ENCODE results near the gene CCDC12. TPM values are rescaled to one million over a fixed set of nuclear protein-coding genes. Genes with fewer than 3 reads are reported as not detected.

The CCDC12 gene
- total RNA-seq, 1 donor from 2014 or later, result 50.5 TPM

GRCh38 chr3:46903341-46904302, 72.9 kb downstream of the CCDC12 start:
- no peak for TF ChIP-seq CTCF (IDR thresholded peaks at IDR 0.05; ENCODE audit: unreplicated experiment)
- Mint-ChIP-seq H3K4me3 (no peak overlapping the region), H3K27ac (no peak overlapping the region), H3K4me1 (no peaks in the 10 kb centered on the region), H3K36me3 (no peaks in the 10 kb centered on the region), H3K9me3 (no peaks in the 10 kb centered on the region), H3K27me3 (ENCODE audit: low read depth) (no peaks in the 10 kb centered on the region)
- DNase-seq (ENCODE audit: low spot score in 2 of 2, unreplicated experiment in 2 of 2), result no peak

GRCh38 chr3:46902188-46902631, 74.3 kb downstream of the CCDC12 start:
- Mint-ChIP-seq H3K36me3 (no peaks in the 10 kb centered on the region), H3K4me1 (no peaks in the 10 kb centered on the region), H3K4me3 (no peak overlapping the region), H3K9me3 (no peaks in the 10 kb centered on the region), H3K27me3 (ENCODE audit: low read depth) (no peaks in the 10 kb centered on the region), H3K27ac (no peak overlapping the region)
- no peak for TF ChIP-seq CTCF (IDR thresholded peaks at IDR 0.05; ENCODE audit: unreplicated experiment)
- DNase-seq (ENCODE audit: low spot score in 2 of 2, unreplicated experiment in 2 of 2), result no peak

GRCh38 chr3:46901591-46902187, 74.9 kb downstream of the CCDC12 start:
- no peaks in the 10 kb centered on the region for H3K9me3 Mint-ChIP-seq
- no peak overlapping the region for H3K4me3 Mint-ChIP-seq
- no peaks in the 10 kb centered on the region for H3K4me1 Mint-ChIP-seq
- no peak for TF ChIP-seq CTCF (IDR thresholded peaks at IDR 0.05; ENCODE audit: unreplicated experiment)
- H3K27me3 Mint-ChIP-seq (ENCODE audit: low read depth), result no peaks in the 10 kb centered on the region
- H3K27ac Mint-ChIP-seq, result peak overlapping the region; percentile 30
- no peak for DNase-seq (ENCODE audit: low spot score in 2 of 2, unreplicated experiment in 2 of 2)
- H3K36me3 Mint-ChIP-seq, result no peaks in the 10 kb centered on the region

- Mint-ChIP-seq H3K4me3 (no peak overlapping the region), H3K4me1 (no peaks in the 10 kb centered on the region), H3K36me3 (no peaks in the 10 kb centered on the region), H3K9me3 (no peaks in the 10 kb centered on the region), H3K27me3 (ENCODE audit: low read depth) (no peaks in the 10 kb centered on the region), H3K27ac (no peak overlapping the region)
- no peak for DNase-seq (ENCODE audit: low spot score in 2 of 2, unreplicated experiment in 2 of 2)
- no peak for TF ChIP-seq CTCF (IDR thresholded peaks at IDR 0.05; ENCODE audit: unreplicated experiment)
Measured at GRCh38 chr3:46901061-46901460, 75.5 kb downstream of the CCDC12 start.

GRCh38 chr3:46900356-46900755, 76.2 kb downstream of the CCDC12 start:
- Mint-ChIP-seq H3K9me3 (no peaks in the 10 kb centered on the region), H3K27me3 (ENCODE audit: low read depth) (no peaks in the 10 kb centered on the region), H3K4me3 (no peak overlapping the region), H3K4me1 (no peaks in the 10 kb centered on the region), H3K27ac (no peak overlapping the region), H3K36me3 (no peaks in the 10 kb centered on the region)
- DNase-seq (ENCODE audit: low spot score in 2 of 2, unreplicated experiment in 2 of 2), result no peak
- no peak for TF ChIP-seq CTCF (IDR thresholded peaks at IDR 0.05; ENCODE audit: unreplicated experiment)
